ENCODE measurements around the gene NDUFS1. TPM values are rescaled to one million over a fixed set of nuclear protein-coding genes. Genes with fewer than 3 reads are reported as not detected.

The NDUFS1 gene
- total and polyA plus RNA-seq, 2 of the 8 experiments (the other 6 are each of a cell fraction or from before 2014, with no cell fraction given) = 42.1 to 97.0 TPM

- H3K23me2 ChIP-seq (ENCODE audit: low read depth, low read length) = peaks cover 8% of the 10 kb centered on the region
- peak overlapping the region; percentile 98 for H3K18ac ChIP-seq (ENCODE audit: extremely low read depth, low read length)
- 2% methylated on average over 13 of the region's 14 CpGs; no CpG with 5 or more reads in 1 of the 2 experiments for WGBS, 2 experiments (ENCODE audit: extremely low coverage in 1 of 2, insufficient coverage in 1 of 2, insufficient read length in 1 of 2, insufficient replicate concordance in 2 of 2, low coverage in 1 of 2, low lambda C conversion rate in 2 of 2, missing lambda C conversion rate in 1 of 2)
- H3K4me1 ChIP-seq (replicated peaks in 1 of 4; ENCODE audit: control insufficient read depth in 3 of 4, insufficient read depth in 4 of 4, low read length in 3 of 4) = peaks cover 4 to 21% (median 16%) of the 10 kb centered on the region in 4 experiments; a peak in 6 of 7 replicates
- H2AK5ac ChIP-seq (ENCODE audit: low read depth, low read length) = peak overlapping the region; percentile 94
- H3K4me3 ChIP-seq (ENCODE audit: extremely low read depth in 1 of 4, insufficient read depth in 2 of 4, low read depth in 3 of 4, low read length in 4 of 4) = peak overlapping the region; percentile 64 to 99 (median 94)
- H3K79me1 ChIP-seq (ENCODE audit: low read depth, low read length) = no peaks in the 10 kb centered on the region; the same call in 1 of the 2 replicates
- H2BK5ac ChIP-seq (ENCODE audit: low read depth, low read length) = peak overlapping the region; percentile 99
- H3K14ac ChIP-seq (ENCODE audit: insufficient read length) = no peak overlapping the region
- FAIRE-seq = peak; percentile 98
- no peaks in the 10 kb centered on the region for H3K27me3 ChIP-seq (replicated peaks in 1 of 4; ENCODE audit: control insufficient read depth in 3 of 4, extremely low read depth in 1 of 4, insufficient read depth in 3 of 4, low read length in 3 of 4)
- no peaks in the 10 kb centered on the region; a peak in 1 of 4 replicates for H3K9me3 ChIP-seq (ENCODE audit: insufficient read depth in 2 of 2, low read depth in 1 of 2, low read length in 1 of 2)
- H4K91ac ChIP-seq (replicated peaks; ENCODE audit: insufficient read length, low read length) = peak overlapping the region; percentile 71
- CTCF ChIA-PET (ENCODE audit: partially characterized antibody) = interaction anchor here (0.6 to 2.2 kb wide), 6 partner anchors 12 to 1259 kb away, joined by 3 to 6 read pairs (median 3); no protein-coding TSS in a partner anchor
- no peak overlapping the region for H3K56ac ChIP-seq (replicated peaks; ENCODE audit: insufficient read length, low read depth, low read length)
- H2BK120ac ChIP-seq (replicated peaks; ENCODE audit: low read depth, low read length) = no peak overlapping the region
- no peak overlapping the region for H2AFZ ChIP-seq (ENCODE audit: low read length)
- peak; percentile 75 to 76 for DNase-seq (ENCODE audit: low read depth in 1 of 2, low spot score in 2 of 2)
- no peak overlapping the region for H3K4ac ChIP-seq (replicated peaks; ENCODE audit: insufficient read length, low read depth, low read length)
- peak overlapping the region; percentile 89; the same call in 1 of the 2 replicates for H2BK20ac ChIP-seq (ENCODE audit: low read length)
- H3K79me2 ChIP-seq (ENCODE audit: control insufficient read depth in 1 of 2, insufficient read depth in 2 of 2, low read length in 2 of 2) = peaks cover 0 to 67% of the 10 kb centered on the region in 2 experiments; a peak in 3 of 4 replicates
- H3K4me2 ChIP-seq (ENCODE audit: insufficient read depth in 1 of 2, low read depth in 2 of 2, low read length in 2 of 2) = peak overlapping the region; percentile 75 to 90
- POLR2A ChIA-PET (ENCODE audit: partially characterized antibody) = interaction anchor here (0.6 to 3.5 kb wide), 18 partner anchors 9 to 453 kb away, joined by 3 to 34 read pairs (median 4); partner anchors contain the start of genes EEF1B2 and NDUFS1
- no peak overlapping the region for H4K8ac ChIP-seq (ENCODE audit: extremely low read depth, insufficient read depth, low read length)
- no peaks in the 10 kb centered on the region for H4K20me1 ChIP-seq (replicated peaks in 1 of 2; ENCODE audit: control insufficient read depth in 1 of 2, insufficient read depth in 2 of 2, low read length in 2 of 2)
- H4K5ac ChIP-seq (ENCODE audit: insufficient read length, low read depth, low read length) = peak overlapping the region; percentile 87
- H3K9ac ChIP-seq (replicated peaks in 1 of 4; ENCODE audit: extremely low read depth in 1 of 4, low read depth in 3 of 4, low read length in 3 of 4) = peak overlapping the region; percentile 64 to 77 (median 72)
- peak overlapping the region; percentile 83 for H2BK15ac ChIP-seq (ENCODE audit: low read length)
- no peak overlapping the region for H3K23ac ChIP-seq (ENCODE audit: insufficient read length)
- H2BK12ac ChIP-seq (ENCODE audit: low read depth, low read length) = peak overlapping the region; percentile 89
- H3K27ac ChIP-seq (ENCODE audit: low read depth, low read length) = peak overlapping the region; percentile 87; the same call in 1 of the 2 replicates
- peaks cover 0 to 7% (median 0%) of the 10 kb centered on the region in 4 experiments; a peak in 1 of 8 replicates for H3K36me3 ChIP-seq (ENCODE audit: control insufficient read depth in 2 of 4, insufficient read depth in 4 of 4, low read length in 3 of 4)
- peak; percentile 77; the same call in 1 of the 2 replicates for TF ChIP-seq POU5F1 (IDR thresholded peaks at IDR 0.05; ENCODE audit: low read depth, low read length)
- peak; percentile 45 for TF ChIP-seq TAF7 (optimal IDR thresholded peaks at IDR 0.05; ENCODE audit: borderline replicate concordance, low read depth, low read length)
- TF ChIP-seq YY1 (IDR thresholded peaks at IDR 0.05; ENCODE audit: low read depth, low read length) = 0 out of 2 replicates have a peak, but pooled peaks have one; percentile 10
- peak; percentile 71 for TF ChIP-seq TAF1 (IDR thresholded peaks at IDR 0.05; ENCODE audit: low read depth, low read length)
- no peak for TF ChIP-seq NRF1 (IDR thresholded peaks at IDR 0.05; ENCODE audit: low read depth, low read length)
- TF ChIP-seq SP1 (IDR thresholded peaks at IDR 0.05; ENCODE audit: low read depth, low read length) = peak; percentile 87
- TF ChIP-seq BCL11A (IDR thresholded peaks at IDR 0.05; ENCODE audit: low read depth in 2 of 2, low read length in 2 of 2) = peak in 1 of 2 experiments; percentile 25
- peak; percentile 97 for TF ChIP-seq NANOG (IDR thresholded peaks at IDR 0.05; ENCODE audit: insufficient read depth, low read depth, low read length, poor library complexity, severe bottlenecking)
- no peak for TF ChIP-seq SP2 (IDR thresholded peaks at IDR 0.05; ENCODE audit: low read length)
- peak; percentile 73 to 86 for TF ChIP-seq POLR2A (IDR thresholded peaks at IDR 0.05; ENCODE audit: control extremely low read depth in 1 of 2, low read depth in 2 of 2, low read length in 2 of 2)
- TF ChIP-seq CHD1 (IDR thresholded peaks at IDR 0.05; ENCODE audit: low read depth, low read length) = peak; percentile 30; the same call in 1 of the 2 replicates
- 0 out of 2 replicates have a peak, but pooled peaks have one; percentile 18 for TF ChIP-seq PHF8 (conservative IDR thresholded peaks at IDR 0.05; ENCODE audit: low read depth, low read length)
Observed at GRCh38 chr2:206083602-206084438, 75.4 kb downstream of the NDUFS1 start.

Data from H1 (cell line).